Panc1 (cell line): Measurements from ENCODE around the gene SLC49A4.

ENCODE experiments used
- POLR2AphosphoS5 ChIP-seq: IDR thresholded peaks from 2 replicates; pipeline ENCODE4 v1.6.1; 2012; ENCODE audit warnings: mild to moderate bottlenecking, low read depth, low read length, moderate library complexity
- TCF7L2 ChIP-seq: IDR thresholded peaks from 2 replicates; pipeline ENCODE4 v1.6.1; 2011; ENCODE audit warnings: mild to moderate bottlenecking, low read depth, low read length, inconsistent platforms
- TF ChIP-seq, protein P1 (sequence below): fragments of 450-650 bp; IDR thresholded peaks from 2 replicates; pipeline ENCODE4 v1.5.1; 2017; ENCODE audit warnings: mild to moderate bottlenecking
- TF ChIP-seq, protein P2 (sequence below), 2 experiments: IDR thresholded peaks; 2 replicates each; pipeline ENCODE4 v1.6.1; 2011 to 2012; ENCODE audit warnings: low read depth in 2 of 2, control low read depth in 1 of 2, low read length in 1 of 2, mild to moderate bottlenecking in 1 of 2, moderate library complexity in 1 of 2; ENCODE audit not compliant: insufficient read depth in 1 of 2

DNA sequence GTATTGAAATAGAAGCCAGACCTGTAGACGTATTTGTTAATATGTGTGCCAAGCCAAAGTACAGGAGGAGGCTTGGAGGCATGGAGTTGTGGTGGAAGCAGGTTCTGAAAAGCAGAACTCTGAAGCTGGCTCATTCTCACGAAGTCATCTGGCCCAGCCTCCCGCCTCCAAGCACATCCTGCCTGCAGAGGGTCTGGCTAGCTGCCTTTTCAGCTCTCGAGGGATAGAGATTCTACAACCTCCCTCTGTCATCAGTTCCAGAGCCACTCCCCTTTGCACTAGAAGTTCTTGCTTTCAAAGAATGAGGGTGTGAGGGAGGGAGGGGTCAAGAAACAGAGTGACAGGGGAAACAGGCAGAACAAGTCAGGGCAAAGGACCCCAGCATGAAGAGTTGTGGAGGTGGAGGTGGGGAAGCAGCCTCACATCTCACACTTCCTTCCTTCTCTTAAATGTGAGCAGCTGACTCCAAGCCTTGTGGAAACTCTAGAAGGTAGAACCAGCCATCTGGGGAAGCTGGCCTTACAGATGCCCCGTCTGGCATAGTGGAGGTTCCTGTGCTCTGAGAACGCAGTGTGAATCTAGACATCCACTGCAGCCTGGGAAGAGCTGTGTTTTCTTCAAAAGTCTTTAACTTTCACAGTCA lies 95.3 kb downstream of the SLC49A4 start:
- TF ChIP-seq, protein P1, sequence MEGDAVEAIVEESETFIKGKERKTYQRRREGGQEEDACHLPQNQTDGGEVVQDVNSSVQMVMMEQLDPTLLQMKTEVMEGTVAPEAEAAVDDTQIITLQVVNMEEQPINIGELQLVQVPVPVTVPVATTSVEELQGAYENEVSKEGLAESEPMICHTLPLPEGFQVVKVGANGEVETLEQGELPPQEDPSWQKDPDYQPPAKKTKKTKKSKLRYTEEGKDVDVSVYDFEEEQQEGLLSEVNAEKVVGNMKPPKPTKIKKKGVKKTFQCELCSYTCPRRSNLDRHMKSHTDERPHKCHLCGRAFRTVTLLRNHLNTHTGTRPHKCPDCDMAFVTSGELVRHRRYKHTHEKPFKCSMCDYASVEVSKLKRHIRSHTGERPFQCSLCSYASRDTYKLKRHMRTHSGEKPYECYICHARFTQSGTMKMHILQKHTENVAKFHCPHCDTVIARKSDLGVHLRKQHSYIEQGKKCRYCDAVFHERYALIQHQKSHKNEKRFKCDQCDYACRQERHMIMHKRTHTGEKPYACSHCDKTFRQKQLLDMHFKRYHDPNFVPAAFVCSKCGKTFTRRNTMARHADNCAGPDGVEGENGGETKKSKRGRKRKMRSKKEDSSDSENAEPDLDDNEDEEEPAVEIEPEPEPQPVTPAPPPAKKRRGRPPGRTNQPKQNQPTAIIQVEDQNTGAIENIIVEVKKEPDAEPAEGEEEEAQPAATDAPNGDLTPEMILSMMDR: no peak
- TF ChIP-seq POLR2AphosphoS5 (no peak), TCF7L2 (no peak)
- TF ChIP-seq, protein P2, sequence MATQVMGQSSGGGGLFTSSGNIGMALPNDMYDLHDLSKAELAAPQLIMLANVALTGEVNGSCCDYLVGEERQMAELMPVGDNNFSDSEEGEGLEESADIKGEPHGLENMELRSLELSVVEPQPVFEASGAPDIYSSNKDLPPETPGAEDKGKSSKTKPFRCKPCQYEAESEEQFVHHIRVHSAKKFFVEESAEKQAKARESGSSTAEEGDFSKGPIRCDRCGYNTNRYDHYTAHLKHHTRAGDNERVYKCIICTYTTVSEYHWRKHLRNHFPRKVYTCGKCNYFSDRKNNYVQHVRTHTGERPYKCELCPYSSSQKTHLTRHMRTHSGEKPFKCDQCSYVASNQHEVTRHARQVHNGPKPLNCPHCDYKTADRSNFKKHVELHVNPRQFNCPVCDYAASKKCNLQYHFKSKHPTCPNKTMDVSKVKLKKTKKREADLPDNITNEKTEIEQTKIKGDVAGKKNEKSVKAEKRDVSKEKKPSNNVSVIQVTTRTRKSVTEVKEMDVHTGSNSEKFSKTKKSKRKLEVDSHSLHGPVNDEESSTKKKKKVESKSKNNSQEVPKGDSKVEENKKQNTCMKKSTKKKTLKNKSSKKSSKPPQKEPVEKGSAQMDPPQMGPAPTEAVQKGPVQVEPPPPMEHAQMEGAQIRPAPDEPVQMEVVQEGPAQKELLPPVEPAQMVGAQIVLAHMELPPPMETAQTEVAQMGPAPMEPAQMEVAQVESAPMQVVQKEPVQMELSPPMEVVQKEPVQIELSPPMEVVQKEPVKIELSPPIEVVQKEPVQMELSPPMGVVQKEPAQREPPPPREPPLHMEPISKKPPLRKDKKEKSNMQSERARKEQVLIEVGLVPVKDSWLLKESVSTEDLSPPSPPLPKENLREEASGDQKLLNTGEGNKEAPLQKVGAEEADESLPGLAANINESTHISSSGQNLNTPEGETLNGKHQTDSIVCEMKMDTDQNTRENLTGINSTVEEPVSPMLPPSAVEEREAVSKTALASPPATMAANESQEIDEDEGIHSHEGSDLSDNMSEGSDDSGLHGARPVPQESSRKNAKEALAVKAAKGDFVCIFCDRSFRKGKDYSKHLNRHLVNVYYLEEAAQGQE (IDR thresholded peaks at IDR 0.05; ENCODE audit: insufficient read depth in 1 of 2, low read depth in 2 of 2, low read length in 1 of 2): no peak
